Nephron progenitor cell (in vitro differentiated cells): ENCODE results near the gene SYT2.

ENCODE experiments used
- DNase-seq: peaks from one replicate; pipeline ENCODE4 v3.0.0; 2021
- H3K27ac Mint-ChIP-seq: 2 replicates; pipeline ENCODE4 v1.8.0; 2021; ENCODE audit warnings: mild to moderate bottlenecking, moderate library complexity, mixed read lengths
- H3K27me3 Mint-ChIP-seq: 2 replicates; pipeline ENCODE4 v1.8.0; 2021; ENCODE audit warnings: mild to moderate bottlenecking, low read depth, mixed read lengths; ENCODE audit not compliant: poor library complexity
- H3K36me3 Mint-ChIP-seq: 2 replicates; pipeline ENCODE4 v1.8.0; 2021; ENCODE audit warnings: low read depth, mixed read lengths
- H3K4me1 Mint-ChIP-seq: 2 replicates; pipeline ENCODE4 v1.8.0; 2021; ENCODE audit warnings: mixed read lengths
- H3K4me3 Mint-ChIP-seq: 2 replicates; pipeline ENCODE4 v1.8.0; 2021; ENCODE audit warnings: mild to moderate bottlenecking, moderate library complexity, mixed read lengths
- H3K9me3 Mint-ChIP-seq: 2 replicates; pipeline ENCODE4 v1.8.0; 2021; ENCODE audit warnings: mild to moderate bottlenecking, moderate library complexity, mixed read lengths
- TF ChIP-seq, protein P1 (sequence below): fragments of 200-600 bp; sonication (generic); IDR thresholded peaks from 2 replicates; pipeline ENCODE4 v1.5.0; 2021; ENCODE audit warnings: antibody characterized with exemption

SYT2 gene

DNA sequence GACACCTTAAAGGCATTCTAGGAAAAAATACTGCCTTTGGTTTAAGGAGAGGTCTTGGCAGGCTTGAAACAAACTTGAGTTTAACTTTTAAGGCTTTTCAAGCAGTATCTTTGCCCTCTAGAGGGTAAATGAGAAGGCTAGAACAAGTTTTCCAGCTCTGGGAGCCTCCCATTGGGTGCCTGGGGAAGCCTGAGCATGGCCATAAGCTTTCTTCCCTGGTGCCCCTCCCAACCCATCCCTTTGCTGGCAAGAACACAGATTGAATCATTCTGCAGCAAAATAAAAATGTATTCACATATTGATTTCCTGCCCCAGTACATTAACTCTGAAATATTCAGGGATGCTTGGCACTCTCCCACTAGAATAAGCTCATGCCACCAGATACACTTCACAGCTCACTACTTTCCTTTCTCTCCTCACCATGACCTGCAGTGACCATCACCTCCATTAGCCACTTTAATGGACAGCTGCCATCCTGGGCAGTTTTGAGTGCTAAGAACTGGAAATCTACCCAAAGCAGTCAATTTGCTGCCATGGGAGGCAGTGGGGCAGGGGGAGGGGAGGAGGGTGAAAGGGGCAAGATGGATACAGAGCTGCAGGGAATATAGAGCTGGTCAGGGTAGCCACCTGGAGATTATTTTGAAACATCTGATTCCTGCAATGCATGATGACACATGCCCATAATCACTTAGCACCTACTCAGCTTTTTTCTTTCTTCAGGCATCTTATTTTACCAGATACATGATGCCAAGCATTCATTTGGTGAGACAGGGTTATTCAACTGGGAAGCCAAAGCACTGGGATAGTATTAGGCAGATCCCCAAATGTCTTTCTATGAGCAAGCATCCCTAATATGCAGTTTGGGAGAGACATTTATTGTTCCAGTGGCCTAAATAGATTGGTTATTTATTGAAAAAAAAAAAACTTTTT lies 140.6 kb downstream of the SYT2 start:
- Mint-ChIP-seq H3K4me1 (peaks cover 21% of the 10 kb centered on the region), H3K27me3 (peaks cover under 1% of the 10 kb centered on the region), H3K4me3 (no peak overlapping the region), H3K9me3 (no peaks in the 10 kb centered on the region), H3K27ac (no peak overlapping the region), H3K36me3 (no peaks in the 10 kb centered on the region)
- DNase-seq, result no peak
- TF ChIP-seq, protein P1, sequence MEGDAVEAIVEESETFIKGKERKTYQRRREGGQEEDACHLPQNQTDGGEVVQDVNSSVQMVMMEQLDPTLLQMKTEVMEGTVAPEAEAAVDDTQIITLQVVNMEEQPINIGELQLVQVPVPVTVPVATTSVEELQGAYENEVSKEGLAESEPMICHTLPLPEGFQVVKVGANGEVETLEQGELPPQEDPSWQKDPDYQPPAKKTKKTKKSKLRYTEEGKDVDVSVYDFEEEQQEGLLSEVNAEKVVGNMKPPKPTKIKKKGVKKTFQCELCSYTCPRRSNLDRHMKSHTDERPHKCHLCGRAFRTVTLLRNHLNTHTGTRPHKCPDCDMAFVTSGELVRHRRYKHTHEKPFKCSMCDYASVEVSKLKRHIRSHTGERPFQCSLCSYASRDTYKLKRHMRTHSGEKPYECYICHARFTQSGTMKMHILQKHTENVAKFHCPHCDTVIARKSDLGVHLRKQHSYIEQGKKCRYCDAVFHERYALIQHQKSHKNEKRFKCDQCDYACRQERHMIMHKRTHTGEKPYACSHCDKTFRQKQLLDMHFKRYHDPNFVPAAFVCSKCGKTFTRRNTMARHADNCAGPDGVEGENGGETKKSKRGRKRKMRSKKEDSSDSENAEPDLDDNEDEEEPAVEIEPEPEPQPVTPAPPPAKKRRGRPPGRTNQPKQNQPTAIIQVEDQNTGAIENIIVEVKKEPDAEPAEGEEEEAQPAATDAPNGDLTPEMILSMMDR, result no peak

DNA sequence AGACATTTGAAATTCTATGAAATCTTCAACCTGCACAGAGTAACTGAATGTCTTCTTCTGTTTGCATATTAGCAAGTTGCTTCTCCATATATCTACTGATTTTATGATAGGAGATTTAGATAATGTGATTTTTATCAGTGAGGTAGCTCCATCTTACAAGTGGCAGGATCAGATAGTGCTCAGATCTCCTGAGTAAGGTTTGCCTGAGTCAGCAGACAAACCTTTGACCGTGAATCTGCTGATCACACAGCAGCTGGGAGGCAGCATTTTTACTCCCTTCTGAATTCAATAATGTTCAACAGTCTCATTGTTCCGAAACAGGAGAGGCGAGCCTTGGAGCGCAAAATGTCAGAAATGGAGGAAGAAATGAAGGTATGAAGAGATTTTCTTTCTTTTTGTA lies 141.4 kb downstream of the SYT2 start:
- TF ChIP-seq, protein P1, result no peak
- Mint-ChIP-seq H3K27ac (no peak overlapping the region), H3K4me1 (peaks cover 21% of the 10 kb centered on the region), H3K4me3 (no peak overlapping the region), H3K9me3 (no peaks in the 10 kb centered on the region), H3K27me3 (no peaks in the 10 kb centered on the region), H3K36me3 (no peaks in the 10 kb centered on the region)
- no peak for DNase-seq

DNA sequence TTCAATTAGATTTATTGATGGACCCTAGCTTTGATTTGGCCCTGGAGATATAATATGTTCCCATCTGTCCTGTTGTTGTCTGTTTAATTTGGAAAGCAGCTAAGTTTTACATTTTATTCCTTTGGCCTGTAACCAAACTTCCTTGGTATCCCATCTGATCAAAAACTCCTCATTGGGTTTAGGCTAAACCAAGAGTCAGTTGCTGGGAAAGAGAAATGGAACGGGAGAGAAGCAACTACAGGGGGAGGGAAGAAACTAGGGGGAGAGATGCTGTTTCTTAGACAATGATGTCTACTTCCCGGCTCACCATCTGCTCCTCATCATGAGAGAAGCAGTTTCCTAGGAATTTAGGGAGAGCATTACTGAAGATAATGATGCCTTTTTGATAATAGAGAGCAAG lies 141.8 kb downstream of the SYT2 start:
- TF ChIP-seq, protein P1, result no peak
- H3K4me1 Mint-ChIP-seq, result peaks cover 21% of the 10 kb centered on the region
- DNase-seq, result no peak
- H3K4me3 Mint-ChIP-seq, result no peak overlapping the region
- H3K27ac Mint-ChIP-seq, result no peak overlapping the region
- H3K27me3 Mint-ChIP-seq, result no peaks in the 10 kb centered on the region
- no peaks in the 10 kb centered on the region for H3K36me3 Mint-ChIP-seq
- no peaks in the 10 kb centered on the region for H3K9me3 Mint-ChIP-seq

DNA sequence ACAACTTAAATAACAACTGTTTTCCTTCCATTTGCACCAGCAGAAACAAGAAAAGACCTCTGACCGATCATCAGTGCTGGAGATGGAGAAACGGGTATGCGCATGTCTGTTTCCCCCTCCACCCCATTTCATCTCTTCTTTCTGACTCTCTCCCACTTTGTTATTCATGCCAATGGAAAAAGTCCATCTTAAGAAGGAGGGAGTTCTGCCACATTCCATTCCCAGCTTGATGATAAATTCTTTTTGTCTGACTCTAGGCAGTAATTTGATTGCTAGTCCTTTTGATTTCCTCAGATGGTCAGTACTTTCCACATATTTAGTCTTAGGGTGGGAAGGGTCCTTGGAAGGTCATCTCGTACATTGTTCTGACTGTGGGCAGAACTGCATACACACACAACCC lies 142.5 kb downstream of the SYT2 start:
- no peaks in the 10 kb centered on the region for H3K9me3 Mint-ChIP-seq
- no peak for DNase-seq
- H3K27me3 Mint-ChIP-seq, result no peaks in the 10 kb centered on the region
- no peak overlapping the region for H3K4me3 Mint-ChIP-seq
- no peaks in the 10 kb centered on the region for H3K36me3 Mint-ChIP-seq
- no peak overlapping the region for H3K27ac Mint-ChIP-seq
- TF ChIP-seq, protein P1, result no peak
- H3K4me1 Mint-ChIP-seq, result peaks cover 21% of the 10 kb centered on the region

DNA sequence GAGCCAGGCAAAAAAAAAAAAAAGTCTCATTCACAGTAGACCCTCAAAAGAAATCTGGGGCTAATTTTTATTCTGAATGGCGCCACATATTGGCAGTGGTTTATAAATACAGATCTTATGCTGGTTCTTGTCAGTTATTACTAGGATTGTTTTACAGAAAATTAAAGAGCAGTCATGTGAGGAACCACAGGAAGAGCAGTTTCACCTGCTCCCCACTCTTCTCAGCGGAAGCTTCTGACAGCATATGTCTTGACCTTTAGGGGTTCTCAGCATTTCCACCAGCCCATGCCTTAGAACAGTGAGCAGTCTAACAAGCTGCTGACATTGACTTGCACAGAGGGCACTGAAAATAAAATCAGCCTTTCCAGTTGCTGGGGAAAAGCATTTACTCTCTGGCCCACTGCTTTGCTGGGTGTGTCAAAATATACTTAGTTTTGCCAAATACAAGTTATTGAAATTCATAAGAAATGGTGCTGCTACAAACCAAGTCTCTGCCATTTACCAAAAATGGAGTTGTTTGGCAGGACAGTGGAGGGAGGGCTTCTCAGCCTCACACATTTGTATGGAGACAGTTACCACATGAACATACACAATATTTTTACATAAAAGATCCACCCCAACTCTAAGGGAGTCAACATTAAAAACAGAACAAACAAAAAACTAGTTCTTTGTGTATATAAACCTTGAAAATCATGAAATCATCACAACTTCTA lies 144.2 kb downstream of the SYT2 start:
- Mint-ChIP-seq H3K4me1 (peaks cover 21% of the 10 kb centered on the region), H3K9me3 (no peaks in the 10 kb centered on the region), H3K4me3 (no peak overlapping the region), H3K27ac (no peak overlapping the region), H3K27me3 (no peaks in the 10 kb centered on the region), H3K36me3 (no peaks in the 10 kb centered on the region)
- DNase-seq, result no peak
- TF ChIP-seq, protein P1, result no peak
